Measurements from ENCODE around the gene CHST5.
"Not testable (repeated sequence)": the region's sequence is repeated elsewhere in the genome, so short reads cannot be mapped to it uniquely, and the experiment has no call there.

The CHST5 gene

DNA sequence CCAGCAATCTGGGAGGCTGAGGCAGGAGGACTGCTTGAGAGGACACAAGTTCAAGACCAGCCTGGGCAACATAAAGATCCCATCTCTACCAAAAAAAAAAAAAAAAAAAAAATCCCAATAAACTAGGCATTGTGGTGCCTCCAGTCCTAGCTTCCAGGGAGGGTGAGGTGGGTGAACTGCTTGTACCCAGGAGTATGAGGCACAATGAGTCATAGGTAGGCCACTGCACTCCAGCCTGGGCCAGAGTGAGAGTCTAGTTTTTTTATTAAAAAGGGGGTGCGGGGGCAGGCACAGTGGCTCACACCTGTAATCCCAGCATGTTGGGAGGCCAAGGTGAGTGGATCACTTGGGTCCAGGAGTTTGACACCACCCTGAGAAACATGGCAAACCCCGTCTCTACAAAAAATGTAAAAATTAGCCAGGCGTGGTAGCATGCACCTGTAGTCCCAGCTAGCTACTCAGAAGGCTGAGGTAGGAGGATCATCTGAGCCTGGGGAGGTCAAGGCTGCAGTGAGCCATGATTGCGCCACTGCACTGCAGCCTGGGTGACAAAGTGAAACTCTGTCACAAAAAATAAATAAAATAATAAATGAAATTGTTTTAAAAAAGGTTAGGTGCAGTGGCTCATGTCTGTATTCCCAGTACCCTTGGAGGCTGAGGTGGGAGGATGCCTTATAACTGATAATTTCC lies 32.8 kb downstream of the CHST5 start:
- no peak for DNase-seq

DNA sequence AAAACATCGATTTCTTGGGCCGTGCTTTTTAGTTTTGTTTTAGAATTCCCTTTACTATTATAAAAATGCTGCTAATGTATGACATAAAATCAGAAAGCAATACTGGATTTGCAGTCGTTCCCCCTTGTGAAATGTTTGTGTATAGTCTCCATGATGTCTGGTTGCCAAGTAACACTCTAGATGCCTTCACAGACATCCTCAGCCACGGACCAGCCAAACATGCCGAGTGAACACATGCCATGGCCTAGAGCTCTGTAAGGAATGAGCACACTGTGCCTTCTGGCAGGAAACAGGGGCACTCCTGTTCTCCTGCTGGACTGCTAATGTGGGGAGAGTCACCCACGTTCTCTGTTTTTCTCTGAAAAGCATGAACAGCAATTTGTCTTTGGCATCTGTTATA lies 34.1 kb downstream of the CHST5 start:
- not testable (repeated sequence) for DNase-seq

DNA sequence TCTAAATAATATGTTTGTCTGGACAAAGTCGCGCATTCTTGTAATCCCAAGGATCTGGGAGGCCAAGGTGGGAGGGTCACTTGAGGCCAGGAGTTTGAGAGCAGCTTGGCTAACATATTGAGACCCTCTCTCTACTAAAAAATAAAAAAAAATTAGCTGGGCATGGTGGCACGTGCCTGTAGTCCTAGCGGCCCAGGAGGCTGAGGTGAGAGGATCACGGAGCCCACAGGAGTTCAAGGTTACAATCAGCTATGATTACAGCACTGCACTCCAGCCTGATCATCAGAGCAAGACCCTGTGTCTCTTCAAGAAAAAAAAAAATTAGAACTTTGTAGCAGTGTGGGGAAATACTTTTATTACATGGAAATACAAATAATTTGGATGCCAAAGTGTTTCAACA lies 34.5 kb downstream of the CHST5 start:
- DNase-seq: no peak

DNA sequence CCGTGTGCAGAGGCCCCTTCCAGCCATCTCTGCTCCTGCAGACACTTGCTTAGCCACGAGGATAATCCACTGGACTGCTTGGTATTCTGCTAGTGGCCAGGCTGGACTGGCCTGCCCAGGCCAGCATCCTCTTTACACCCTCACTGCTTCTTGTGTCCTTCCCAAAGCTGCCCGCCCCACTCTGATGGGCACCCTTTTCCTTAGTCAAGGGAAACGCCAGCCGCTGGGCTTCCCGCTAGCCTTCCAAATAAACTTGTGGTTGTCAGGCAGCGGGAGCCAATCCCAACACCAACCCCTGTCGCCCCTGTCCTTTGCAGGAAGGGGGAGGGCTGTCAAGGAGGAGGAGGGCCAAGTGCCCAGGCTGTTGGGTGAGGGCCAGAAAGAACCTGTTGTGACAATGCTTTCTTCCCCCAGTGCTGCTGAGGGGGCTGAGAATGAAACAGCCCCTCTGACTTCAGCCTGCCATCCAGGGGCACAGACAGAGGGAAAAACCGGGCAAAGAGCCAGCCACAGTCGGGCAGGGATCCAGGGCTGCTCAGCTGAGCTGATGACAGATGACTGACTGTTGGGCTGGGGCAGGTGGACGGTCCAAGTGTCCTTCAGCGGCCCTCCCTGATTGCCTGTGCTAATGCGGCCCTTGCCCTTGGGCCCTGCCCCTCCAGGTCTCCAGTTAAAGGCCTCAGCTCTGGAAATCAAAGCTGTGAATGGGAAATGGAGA lies 37.1 kb downstream of the CHST5 start:
- not testable (repeated sequence) for DNase-seq

DNA sequence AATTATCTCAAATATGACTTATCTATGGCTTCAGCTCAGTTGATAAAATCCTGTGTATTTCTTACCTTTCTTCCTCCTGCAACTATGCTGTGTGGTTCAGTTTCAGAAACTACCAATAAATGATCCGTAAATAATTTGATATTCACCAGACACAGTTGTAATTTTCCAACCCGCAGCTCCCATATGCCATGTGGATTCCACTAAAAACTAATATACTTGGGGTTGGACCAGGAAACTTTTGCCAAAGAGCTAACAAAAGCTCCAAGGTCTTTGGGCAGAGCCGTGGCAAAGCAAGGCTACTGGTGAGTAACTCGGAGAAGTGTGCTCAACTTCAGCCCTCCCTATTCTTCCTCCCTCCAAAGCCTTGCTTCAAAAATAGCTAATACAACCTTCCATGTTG lies 38.4 kb downstream of the CHST5 start:
- no peak for DNase-seq

DNA sequence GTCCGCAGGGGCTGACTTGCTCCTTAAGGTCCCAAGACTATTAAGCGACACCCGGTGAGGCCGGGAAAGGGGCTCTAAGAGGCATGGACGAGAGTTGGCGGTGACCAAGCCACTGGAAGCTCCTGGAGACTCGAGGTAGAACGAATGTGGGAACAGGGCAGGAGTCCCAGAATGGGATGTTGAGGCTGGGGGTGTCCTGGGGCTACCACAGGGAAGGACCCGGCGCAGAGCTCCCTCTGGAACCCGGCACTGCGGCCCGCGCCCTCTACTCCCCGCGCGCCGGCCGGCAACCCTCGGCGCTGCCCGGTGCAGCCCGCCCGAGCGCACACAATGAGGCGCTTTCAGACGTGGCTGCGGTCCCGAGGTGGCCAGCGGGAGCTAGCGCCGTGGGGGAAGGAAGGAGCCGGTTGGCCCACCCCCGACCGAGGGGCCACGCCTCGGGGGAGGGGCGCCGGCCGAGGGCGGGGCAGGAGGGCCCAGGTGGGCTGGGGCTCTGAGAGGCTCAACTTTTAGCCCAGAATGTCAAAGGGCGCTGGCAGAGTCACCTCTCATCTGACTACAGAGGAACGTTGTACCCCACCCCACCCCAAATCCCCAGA lies 40.7 kb downstream of the CHST5 start, which contains the start of gene CHST6:
Gene CHST6 (minus strand): TSS at position 366 of the 599 bp plus-strand sequence. CDS start 15,613 bp downstream, outside the sequence.
- no peak for DNase-seq

DNA sequence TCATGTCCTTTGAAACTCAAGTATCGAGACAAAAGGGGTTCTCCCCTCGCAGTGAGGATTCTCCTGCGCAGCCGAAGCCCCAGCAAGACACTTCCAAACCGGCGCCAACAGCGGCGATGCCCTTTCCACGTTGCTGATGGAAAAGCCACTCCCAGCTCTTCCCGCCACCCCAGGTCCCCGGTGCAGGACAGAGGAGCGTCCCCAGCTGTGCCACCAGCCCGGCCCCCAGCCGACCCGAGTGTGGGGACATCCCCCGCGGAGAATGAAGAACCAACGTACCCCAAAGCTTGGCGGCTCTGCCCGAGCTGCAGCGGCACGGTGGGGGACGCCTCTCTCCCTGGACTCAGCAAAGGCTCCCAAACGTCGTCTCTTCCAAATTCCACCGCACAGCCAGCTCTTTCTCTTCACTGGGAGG lies 41.2 kb downstream of the CHST5 start:
- DNase-seq: no peak

DNA sequence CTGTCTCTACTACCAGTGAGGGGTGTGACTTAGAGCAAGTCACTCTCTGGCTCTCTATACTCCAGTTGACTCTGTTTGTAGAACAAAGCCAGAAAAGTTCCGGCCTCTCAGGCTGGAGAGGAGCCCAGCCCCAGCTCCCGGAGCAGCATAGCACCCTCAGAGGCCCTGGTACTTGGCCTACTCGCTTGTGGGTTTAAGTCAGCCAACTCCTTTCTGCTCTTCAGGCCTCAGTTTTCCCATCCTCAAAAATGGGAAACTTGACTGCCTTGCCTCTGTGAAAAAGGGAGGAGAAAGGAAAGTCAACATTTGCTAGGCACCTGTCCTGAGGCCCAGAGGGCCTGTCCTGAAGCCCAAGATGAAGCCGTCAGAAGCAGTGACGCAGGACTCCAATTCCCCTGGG lies 41.7 kb downstream of the CHST5 start:
- DNase-seq: no peak

DNA sequence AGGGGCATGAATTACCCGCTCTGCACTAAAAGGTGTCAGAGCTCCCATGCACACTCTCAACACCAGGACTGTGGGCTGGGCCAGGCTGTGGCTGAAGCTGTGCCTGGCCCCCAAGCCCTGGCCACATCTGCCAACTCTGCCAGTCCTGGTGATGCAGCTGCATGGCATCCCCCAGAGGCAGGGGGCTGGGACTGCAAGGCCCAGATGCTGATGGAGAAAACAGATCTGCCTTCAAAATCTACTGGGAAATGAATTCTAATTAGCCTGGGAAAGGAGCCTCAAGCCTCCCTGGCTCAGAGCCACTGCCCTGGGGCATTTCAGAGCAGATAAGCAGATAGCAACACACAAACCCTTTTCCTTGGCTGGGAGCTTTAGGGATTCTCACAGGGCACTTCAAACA lies 44.0 kb downstream of the CHST5 start:
- no peak for DNase-seq

DNA sequence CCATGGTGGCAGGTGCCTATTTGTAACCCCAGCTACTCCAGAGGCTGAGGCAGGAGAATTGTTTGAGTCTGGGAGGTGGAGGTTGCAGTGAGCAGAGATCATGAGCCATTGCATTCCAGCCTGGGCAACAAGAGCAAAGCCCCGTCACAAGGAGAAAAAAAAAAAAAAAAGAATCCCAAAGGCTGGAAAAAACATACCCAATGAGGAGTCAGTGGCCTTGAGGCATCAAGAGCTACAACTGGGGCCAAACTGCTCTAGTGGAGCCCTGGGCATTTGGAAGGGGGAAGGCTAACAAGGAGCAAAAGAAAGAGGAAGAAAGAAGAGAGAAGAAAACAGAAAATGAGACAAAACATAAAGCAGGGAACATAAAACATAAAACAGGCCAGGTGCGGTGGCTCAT lies 47.6 kb downstream of the CHST5 start:
- no peak for DNase-seq

DNA sequence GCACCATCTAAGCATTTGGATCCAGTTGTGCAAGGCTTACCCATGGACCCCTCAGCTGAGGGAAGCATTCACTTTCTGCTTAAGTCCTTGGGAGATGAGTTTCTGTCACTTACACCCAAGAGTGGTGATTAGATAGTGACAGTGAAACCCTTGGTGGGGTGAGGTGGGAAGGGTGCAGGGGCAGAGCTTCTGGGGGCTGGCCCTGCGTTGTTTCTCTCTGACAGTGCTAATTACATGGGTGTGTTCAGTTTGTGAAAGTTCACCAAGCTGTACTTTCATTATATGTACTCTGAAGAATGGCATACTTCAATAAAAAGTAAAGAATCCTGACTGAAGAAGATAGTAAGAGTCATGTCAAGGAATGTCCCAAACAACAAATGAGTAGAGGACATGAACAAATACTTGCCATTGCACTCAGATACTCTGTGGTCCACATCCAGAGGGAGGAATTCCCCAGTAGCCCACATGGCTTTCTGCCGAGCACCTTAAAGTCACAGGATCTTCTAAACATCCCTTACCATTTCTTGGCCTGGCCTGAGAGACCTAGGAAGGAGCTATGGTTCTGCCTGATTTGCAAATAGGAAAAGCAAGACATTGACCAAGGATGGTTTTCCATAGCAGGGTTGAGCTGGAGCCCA lies 49.1 kb downstream of the CHST5 start:
- no peak for DNase-seq

DNA sequence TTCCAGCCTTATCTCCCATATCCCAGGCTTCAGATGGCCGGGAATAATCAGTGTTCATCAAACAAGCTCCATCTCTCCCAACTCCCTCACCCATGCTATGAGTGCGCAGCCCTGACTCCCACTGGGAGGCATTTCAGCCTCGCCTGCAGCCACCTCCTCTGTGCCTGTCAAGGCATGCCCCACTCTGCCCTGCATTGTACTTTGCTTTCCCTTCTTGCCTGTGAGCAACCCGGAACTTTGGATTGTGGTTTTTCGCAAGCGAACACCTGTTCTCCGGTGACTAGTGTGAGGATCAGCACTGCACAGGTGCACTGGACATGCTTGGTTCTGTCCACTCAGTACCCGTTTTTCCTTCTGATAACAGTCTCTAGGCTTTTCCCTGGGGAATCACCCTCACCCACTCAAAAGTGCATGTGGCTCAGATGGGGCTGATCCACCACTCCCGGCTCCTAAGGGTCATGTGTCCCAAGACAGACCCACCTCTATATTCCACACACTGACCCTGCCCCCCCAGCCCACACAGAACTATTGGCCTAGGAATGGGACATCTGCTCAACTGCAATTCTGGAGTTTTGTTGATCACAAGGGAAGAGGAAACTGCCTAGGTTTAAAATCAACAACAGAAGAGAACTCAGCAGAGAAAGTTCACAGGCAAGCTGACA lies 49.8 kb downstream of the CHST5 start:
- DNase-seq: no peak

DNA sequence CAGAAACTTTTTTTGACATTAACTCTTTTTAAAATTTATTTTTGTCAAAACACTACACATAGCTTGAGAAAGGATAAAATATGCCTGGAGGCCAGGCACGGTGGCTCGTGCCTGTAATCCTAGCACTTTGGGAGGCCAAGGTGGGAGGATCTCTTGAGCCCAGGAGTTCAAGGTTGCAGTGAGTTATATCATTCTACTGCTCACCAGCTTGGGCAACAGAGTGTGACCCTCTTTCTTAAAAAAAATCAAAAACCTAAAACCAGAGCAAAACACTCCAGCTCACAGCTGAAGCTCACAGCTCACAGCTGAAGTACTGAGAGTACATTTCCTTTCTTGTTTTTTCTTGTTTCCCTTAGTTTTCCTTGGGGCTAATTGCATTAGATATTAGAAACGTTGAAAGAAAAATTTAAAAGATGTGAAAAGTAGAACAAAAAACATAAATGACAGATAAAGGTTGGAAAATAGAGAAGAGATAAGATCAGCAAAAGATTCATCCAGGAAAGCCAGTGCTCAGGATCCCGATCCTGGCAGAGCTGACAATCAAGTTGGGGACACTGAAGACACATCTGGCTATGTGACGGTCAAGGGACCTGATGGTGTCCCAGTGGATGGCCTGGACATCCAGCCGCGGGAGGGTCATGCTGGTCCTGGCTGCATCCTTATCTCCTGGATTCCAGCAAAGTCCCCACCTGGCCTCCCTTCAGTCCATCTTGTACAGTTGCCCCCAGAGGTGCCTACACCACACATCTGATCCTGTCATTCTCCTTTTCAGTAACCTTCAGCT lies 50.5 kb downstream of the CHST5 start:
- DNase-seq: no peak

DNA sequence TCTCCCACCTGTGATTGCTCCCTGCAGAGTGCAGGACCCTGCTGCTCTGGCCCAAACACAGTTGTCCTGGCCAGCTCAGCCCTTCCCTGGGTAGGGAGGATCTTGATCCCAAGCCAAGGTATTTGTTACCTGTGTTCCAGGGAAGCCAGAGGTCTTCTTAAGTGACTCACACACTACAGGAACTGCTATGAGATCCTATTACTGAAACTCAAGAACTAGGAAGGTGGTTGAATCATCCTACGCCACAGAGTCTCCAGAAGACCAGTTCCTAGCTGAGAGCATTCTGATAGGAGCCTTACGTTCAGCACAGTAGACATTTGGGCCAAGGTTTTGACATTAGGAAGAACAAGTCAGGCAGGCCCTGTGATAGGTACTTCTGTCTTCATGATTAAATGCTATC lies 52.7 kb downstream of the CHST5 start:
- DNase-seq: no peak

DNA sequence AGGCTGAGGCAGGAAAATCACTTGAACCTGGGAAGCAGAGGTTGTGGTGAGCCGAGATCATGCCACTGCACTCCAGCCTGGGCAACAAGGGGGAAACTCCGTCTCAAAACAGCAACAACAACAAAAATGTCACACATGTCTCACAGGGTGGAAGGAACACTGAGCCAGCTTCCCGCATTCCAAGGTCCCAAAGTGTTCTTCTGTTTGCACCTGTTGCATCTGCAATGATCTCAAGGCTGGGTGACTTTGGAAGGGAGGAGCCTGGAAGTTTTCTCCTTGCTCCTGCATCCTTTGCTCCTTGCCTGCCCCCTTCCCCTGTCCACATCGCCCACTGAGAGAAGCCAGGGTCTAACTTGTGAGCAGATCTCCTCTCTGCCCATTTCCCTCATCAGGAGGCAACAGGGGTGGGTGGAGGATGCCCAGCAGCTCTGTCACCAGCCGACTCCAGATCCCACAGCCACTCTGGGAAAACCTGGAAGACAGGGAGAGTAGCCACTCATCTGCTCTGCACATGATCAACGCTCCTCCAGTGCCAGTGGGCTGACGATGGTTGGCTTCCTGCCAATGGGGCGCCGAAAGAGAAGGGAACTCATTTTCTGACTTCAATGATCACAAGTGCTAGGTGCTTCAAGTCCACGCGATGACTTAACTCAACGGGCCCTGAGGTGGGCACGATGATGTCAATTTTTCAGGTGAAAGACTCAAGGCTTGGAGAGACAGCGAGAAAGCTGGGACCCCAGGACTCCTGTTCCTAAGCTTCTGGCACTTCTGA lies 53.3 kb downstream of the CHST5 start:
- DNase-seq: no peak

DNA sequence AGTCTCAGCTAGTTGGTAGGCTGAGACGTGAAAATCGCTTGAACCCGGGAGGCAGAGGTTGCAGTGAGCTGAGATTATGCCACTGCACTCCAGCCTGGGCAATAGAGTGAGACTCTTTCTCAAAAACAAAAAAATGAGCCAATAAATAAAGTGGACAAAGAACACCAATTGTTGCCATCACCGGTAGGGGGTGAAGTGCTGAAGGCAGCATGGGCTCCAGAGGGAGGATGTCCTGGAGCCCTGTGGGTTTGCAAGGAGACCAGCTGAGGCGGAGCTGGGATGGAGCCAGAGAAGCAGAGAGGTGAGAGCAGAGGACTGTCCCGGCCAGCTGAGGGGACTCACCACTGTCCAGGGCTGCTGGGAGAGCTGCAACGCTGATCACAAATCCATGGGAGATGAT lies 54.4 kb downstream of the CHST5 start:
- DNase-seq: no peak

DNA sequence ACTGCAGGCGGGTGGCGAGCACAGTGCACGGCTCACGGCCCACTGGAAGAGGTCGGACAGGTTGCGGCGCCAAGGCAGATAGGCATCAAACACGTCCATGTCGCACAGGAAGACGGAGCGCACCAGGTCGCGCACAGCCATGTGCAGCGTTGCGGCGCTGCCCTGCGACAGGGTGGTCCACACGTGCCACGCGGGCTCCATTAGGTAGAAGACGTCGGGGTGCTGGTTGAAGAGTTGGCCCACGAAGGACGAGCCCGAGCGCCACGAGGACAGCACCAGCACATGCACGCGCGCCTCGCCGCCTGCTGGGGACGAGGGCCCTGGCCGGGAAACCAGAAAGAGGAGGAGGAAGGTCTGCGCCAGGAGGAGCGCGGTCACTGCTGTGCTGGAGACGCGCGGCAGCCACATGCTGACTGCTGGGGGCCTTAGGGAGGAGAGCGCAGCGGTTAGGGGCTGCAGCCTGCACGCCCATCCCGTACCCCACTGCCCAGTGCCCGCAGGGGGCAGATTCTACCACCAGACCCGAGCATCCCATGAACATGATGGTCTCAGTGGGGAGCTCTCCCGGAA lies 56.4 kb downstream of the CHST5 start:
- DNase-seq: no peak
